22Rv1 (cell line): Measurements from ENCODE around the gene SLIT3.

ENCODE experiments used
- ZFX ChIP-seq: fragments of 450-650 bp; IDR thresholded peaks from 2 replicates; pipeline ENCODE4 v1.6.1; 2017; ENCODE audit warnings: antibody characterized with exemption, borderline replicate concordance
- TF ChIP-seq, protein P1 (sequence below): fragments of 450-650 bp; IDR thresholded peaks from 2 replicates; pipeline ENCODE4 v1.5.1; 2017; ENCODE audit warnings: mild to moderate bottlenecking

DNA sequence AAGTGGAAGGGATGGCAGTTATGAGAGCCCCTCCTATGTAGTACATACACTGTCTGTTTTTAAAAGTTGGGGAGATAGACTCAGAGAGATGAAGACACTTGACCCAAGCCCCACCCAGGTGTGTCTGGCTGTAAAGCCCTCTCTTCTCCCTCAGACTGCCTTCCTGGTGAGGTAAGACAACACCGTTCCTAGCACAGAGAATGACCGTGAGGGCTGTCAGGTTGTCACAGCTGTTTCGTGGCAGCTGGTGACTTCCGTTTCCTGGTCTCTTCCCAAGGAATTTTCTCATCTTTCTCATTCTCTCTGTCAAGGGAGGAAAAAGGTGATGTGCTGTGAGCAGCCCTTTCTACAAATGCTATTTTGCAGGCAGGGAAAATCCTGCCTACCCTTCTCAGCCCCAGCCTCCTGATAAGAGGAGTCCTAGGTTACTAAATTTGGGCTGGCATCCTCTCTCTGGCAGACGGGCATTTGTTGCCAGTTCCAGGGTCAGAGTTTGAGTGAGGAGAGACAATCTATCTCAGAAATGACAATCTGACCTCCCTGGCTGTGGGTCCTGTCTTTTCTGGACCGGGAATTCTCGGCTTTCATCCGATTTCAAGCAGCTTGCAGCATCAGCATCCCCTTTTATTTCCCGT is 458.3 kb downstream of the SLIT3 start:
- TF ChIP-seq, protein P1, sequence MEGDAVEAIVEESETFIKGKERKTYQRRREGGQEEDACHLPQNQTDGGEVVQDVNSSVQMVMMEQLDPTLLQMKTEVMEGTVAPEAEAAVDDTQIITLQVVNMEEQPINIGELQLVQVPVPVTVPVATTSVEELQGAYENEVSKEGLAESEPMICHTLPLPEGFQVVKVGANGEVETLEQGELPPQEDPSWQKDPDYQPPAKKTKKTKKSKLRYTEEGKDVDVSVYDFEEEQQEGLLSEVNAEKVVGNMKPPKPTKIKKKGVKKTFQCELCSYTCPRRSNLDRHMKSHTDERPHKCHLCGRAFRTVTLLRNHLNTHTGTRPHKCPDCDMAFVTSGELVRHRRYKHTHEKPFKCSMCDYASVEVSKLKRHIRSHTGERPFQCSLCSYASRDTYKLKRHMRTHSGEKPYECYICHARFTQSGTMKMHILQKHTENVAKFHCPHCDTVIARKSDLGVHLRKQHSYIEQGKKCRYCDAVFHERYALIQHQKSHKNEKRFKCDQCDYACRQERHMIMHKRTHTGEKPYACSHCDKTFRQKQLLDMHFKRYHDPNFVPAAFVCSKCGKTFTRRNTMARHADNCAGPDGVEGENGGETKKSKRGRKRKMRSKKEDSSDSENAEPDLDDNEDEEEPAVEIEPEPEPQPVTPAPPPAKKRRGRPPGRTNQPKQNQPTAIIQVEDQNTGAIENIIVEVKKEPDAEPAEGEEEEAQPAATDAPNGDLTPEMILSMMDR = no peak
- no peak for TF ChIP-seq ZFX
